HG03439 (cell line): ENCODE measurements around the gene HOXA5.

Source experiments
- ATAC-seq: cut with Tn5 transposase; IDR thresholded peaks from one replicate; pipeline ENCODE4 v1.9.1; 2021; ENCODE audit warnings: mild to moderate bottlenecking, moderate library complexity; ENCODE audit not compliant: unreplicated experiment

HOXA5 gene

GRCh38 chr7:27172315-27172774 is 28.9 kb upstream of the HOXA5 start:
- no peak for ATAC-seq

DNA sequence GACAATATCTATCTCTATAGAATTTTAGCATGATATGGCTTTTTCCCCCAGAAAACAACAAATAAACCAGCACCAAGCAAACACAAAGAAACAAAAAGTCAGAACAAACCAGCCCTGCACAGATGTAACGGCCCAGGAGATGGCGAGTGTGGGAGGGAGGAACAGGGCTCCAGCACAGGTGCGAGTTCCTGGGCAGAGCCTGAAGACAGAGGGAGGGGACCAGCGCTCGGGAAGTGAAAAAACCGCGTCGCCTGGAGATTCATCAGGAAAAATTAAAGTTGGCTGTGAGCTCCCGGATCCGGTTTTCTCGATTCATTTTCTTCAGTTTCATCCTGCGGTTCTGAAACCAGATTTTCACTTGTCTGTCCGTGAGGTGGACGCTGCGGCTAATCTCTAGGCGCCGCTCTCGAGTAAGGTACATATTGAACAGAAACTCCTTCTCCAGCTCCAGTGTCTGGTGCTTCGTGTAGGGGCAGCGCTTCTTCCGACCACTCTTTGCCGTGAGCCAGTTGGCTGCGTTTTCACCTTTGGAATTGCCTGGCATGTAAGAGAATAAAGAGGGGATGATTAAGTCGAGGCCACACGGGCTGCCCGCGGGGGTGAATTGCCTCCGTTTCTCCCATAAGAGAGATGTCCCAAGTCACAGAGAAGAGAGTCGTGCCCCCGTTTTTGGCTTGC is 28.3 kb upstream of the HOXA5 start:
- no peak for ATAC-seq

DNA sequence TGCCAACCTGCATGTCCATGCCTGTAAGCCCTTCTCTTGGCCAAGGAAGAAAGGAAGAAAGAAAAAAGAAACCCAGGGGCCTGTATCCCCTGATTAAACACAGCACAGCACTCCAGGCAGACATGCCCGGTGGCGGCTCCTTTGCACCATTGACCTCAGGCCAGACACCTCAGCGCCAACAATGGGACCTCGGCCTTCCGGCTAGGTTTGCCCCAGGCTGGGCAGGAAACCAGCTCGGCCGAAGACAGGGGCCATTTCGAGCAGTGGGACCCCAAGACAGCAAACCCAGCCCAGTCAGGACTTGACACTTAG is 27.8 kb upstream of the HOXA5 start:
- no peak for ATAC-seq

- ATAC-seq = no peak
Measured at GRCh38 chr7:27170426-27171324, 27.2 kb upstream of the HOXA5 start.

DNA sequence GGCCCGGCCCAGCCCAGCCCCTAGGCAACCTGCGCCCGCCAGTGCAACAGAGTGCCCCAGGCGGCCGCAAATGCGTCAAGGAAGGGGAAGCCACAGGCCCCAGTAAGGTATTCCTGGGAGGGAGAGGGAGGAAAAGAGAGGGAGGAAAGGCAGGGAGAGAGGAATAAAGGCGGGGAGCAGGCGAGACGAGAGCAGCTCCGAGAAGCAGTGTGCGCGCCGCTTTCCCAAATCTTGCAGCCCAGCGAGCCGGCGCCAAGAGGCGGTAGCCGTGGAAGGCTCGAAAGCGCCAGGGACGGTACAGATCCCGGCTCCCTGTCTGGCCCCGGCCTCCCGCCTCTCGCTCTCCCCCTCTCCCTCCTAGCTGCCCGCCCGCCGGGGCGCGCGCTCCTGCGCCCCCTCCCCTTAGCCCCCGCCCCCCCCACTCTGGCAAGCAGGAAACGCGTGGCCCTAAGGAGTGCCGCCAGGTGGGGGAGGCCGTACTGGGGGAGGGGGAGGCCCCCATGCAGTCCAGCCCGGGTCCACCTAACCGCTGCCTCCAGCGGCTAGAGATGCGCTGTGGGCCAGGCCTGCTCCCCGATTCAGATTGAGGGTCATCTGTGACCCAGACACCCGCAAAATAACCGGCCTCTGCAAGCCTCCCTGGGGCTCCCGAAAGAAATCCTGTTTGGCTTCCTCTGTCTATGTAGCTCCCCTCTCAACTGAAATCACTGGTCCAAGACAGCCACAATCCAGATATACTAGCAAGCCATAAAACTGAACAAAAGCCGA is 26.4 kb upstream of the HOXA5 start:
- no peak for ATAC-seq

- ATAC-seq = no peak
Measured at GRCh38 chr7:27168265-27168947, 24.9 kb upstream of the HOXA5 start.

DNA sequence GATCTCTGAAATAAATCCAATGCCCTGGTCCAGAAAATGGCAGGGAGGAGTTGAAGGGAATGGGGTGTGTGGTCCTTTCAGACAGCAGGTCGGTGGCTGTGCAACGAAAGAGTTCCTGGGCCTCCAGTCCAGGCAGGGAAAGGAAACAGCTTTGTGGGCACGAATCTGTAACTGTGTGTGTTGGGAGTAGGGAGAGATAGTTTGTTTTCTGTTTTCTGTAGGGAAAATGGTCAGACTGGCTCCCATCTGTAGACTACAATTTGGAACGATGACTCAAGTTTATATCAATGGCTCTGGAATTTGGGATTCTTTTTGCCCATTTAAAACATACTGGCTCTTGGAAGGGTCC is 24.4 kb upstream of the HOXA5 start:
- ATAC-seq = no peak

DNA sequence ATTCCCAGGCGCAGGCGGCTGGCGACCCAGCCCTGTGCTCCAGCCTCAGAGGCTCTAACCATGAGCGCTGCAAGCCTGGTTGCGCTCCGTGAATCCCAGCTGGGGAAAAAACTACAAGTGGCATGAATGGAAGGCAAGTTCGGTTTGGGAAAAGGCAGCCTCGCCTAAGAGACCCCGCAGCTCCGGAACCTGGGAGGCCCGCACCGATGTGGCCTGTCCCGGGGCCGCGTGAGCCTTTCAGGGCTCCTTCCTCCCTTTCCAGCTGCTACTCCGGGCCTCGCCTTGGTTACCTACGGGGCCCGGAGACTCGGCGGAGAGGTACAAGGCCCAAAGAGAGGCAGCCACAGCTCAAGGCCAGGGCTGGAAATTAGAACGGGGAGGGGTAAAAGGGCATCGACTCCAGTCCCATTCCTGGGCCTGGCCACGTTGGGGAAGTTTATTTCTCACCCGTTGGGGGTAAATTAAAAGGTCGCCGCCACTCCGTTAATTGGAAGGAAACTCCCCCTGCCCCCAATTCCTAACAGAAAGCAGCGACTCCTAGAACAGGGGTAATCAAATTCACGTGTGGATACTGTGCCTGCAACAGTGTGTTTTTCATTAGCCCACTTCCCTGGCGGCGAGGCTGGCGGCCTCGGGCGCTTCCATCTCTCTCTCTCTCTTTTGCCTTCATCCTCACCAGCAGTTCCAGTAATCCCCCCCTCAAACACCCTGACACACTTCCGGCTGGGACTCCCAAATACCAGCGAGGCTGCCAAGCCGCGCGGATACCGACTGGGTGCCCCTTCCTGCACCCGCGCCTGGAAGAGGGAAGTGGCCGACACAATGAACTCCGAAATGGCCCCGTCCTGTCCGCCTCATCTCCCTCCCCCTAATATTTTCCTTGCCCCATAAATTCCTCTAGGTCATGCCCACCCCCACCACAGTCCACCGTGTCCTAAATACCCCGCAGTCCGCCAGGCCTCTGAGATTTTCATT is 23.3 kb upstream of the HOXA5 start:
- ATAC-seq = no peak

DNA sequence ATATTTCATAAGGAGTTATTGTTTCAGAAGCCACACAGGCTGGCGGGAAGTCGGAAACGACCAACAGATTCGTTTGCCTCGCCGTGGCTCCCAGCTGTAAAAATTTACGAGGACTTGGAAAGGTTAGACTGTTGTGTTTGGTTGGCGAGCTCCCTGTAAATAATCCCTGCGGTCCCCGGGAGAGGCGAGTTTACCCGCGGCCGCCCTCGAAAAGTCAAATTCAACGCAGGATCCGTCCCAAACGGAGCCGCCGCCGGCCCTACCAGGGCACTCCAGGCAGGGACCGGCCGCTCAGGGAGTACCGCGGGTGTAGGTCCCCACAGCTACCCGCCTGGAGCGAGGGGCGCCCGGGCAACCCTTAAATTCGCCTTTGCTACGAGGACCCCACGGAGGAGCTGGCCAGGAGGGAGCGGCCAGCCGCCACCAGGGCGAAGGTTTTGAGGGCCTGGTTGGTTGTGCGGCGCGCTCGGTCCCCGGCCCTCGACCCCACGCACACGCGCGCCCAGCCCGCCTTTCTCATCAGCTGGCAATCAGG is 22.6 kb upstream of the HOXA5 start:
- no peak for ATAC-seq

GRCh38 chr7:27165089-27165995 is 21.9 kb upstream of the HOXA5 start, which contains the start of gene HOXA9:
Gene HOXA9 (minus strand): TSS chr7:27165537. CDS start chr7:27165457, 80 bp downstream.
- no peak for ATAC-seq

- ATAC-seq = no peak
Measured at GRCh38 chr7:27164367-27165088, 21.0 kb upstream of the HOXA5 start.

DNA sequence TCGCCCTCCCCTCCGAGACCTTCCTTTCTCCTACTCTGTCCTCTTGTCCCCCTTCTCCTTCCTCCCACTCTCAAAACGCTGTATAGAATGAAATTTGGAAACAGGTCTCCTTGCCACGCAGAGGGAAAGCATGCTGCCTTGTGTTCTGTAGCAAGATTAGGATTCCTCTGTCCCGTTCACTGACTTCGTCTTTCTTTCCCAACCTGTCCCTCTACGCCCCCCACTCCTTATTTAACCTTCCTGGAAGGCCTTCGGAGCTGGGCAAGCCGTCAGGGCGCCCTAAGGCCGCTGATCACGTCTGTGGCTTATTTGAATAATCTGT is 20.5 kb upstream of the HOXA5 start:
- no peak for ATAC-seq

GRCh38 chr7:27163288-27164044 is 20.0 kb upstream of the HOXA5 start:
- no peak for ATAC-seq

- ATAC-seq = no peak
Measured at GRCh38 chr7:27162561-27163287, 19.2 kb upstream of the HOXA5 start.

DNA sequence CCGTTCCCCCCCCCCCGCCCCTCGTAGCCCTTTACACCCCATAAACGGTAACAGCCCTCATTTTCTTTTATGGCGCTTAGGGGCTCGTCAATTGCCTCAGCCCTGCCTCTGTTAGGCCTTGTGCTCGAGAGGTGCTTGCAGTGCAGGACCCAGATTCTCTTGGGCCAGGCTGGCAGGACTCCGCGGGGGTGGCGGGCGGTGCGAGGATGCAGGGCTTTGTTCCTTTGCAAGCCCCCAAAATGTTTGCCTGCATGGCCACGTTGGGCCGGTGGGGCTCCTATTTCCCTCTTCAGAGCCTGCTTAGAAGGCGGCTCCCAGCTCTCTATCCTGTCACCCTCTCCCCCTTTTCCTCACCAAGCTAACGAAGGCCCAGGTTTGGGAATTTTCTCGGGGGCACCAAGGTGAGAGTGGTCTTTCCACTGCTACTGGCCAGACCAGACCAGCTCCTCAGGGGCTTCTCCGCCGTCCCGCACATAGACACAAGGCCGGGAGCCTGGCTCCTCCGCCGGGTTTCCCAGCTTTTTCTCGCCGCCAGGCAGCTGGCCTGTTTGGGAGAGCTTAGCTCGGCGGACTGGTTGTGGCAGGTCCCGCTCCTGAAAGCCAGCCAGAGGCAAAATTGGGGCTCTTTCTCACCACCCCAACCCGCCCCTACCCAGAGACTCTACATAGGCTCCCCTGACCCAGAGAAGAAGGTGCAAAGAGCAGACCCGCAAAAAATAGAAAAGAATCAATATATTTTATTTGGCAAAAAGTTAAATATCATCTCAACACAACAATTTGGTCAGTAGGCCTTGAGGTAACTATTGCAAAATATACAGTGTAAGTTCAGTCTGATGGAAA is 18.5 kb upstream of the HOXA5 start:
- ATAC-seq = no peak

DNA sequence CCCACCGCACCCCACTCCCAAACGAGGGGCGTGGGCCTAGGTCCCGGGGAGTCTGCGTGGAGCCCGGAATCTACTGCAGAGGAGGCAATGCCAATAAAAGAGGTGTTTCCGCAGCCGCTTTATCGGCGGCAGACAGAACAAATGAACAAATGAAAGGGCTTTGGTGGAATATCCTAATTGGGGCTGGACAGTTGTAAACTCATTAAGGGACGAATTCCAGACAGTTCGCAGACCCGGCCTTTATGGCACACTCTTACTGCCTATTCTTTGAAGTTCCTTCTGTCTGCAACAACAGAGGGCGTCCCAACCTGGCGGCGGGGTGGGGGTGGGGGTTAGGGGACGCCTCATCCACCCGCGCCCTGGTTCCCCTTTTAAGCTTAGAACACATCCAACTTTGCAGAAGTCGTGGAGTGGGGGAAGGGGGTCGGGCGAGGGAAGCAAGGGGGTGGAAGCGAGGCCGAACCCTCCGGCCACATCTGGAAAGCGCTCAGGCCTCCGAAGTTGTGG is 17.8 kb upstream of the HOXA5 start:
- peak; percentile 8 for ATAC-seq
